Measurements from ENCODE around the gene IGSF6.

- TF ChIP-seq, protein P1, sequence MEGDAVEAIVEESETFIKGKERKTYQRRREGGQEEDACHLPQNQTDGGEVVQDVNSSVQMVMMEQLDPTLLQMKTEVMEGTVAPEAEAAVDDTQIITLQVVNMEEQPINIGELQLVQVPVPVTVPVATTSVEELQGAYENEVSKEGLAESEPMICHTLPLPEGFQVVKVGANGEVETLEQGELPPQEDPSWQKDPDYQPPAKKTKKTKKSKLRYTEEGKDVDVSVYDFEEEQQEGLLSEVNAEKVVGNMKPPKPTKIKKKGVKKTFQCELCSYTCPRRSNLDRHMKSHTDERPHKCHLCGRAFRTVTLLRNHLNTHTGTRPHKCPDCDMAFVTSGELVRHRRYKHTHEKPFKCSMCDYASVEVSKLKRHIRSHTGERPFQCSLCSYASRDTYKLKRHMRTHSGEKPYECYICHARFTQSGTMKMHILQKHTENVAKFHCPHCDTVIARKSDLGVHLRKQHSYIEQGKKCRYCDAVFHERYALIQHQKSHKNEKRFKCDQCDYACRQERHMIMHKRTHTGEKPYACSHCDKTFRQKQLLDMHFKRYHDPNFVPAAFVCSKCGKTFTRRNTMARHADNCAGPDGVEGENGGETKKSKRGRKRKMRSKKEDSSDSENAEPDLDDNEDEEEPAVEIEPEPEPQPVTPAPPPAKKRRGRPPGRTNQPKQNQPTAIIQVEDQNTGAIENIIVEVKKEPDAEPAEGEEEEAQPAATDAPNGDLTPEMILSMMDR (IDR thresholded peaks at IDR 0.05): no peak
- TF ChIP-seq SMC3 (IDR thresholded peaks at IDR 0.05; ENCODE audit: low read depth, low read length) (no peak), IRF3 (IDR thresholded peaks at IDR 0.05; ENCODE audit: low read depth, low read length) (no peak), NFIC (IDR thresholded peaks at IDR 0.05; ENCODE audit: borderline replicate concordance) (no peak), NRF1 (IDR thresholded peaks at IDR 0.05; ENCODE audit: low read depth, low read length) (no peak), SIN3A (IDR thresholded peaks at IDR 0.05; ENCODE audit: borderline replicate concordance, low read depth, low read length) (no peak), GABPA (IDR thresholded peaks at IDR 0.05; ENCODE audit: low read depth) (no peak), RAD21 (IDR thresholded peaks at IDR 0.05; ENCODE audit: low read length) (no peak)
Observed at GRCh38 chr16:21628121-21628726, 24.2 kb downstream of the IGSF6 start.
